IMR-90 (cell line): ENCODE results near the gene SLC5A2. TPM values are rescaled to one million over a fixed set of nuclear protein-coding genes. Genes with fewer than 3 reads are reported as not detected.

Experiments
- ATAC-seq: fragments of 200-7000 bp; cut with Tn5 transposase; 2 replicates; pipeline ENCODE4 v1.9.1; 2020; ENCODE audit warnings: low read depth, mild to moderate bottlenecking, moderate library complexity
- BruUV-seq: library from RNA; stranded (reverse); fragments of 400-500 nt; replicated peaks from 2 replicates; lab custom pipeline; 2021; lab: Mats Ljungman, UMichigan
- CTCF ChIA-PET: fragments of 300-600 bp; formaldehyde crosslinking; extraction: SDS; loops from one replicate; lab custom pipeline; 2021; ENCODE audit warnings: antibody characterized with exemption; lab: Yijun Ruan, JAX
- POLR2A ChIA-PET: fragments of 300-600 bp; sonication (Branson Sonifier 250); formaldehyde crosslinking; loops from one replicate; lab custom pipeline; 2022; ENCODE audit warnings: antibody characterized with exemption; ENCODE audit not compliant: unreplicated experiment; lab: Charles Lee
- DNase-seq: peaks from one replicate; pipeline ENCODE4 v3.0.0; 2013
- H2AFZ ChIP-seq: replicated peaks from 2 replicates; pipeline ENCODE3; 2013; ENCODE audit warnings: low read length, mild to moderate bottlenecking; ENCODE audit not compliant: poor library complexity
- H2AK5ac ChIP-seq: 2 replicates; pipeline ENCODE4 v1.6.1; 2013; ENCODE audit warnings: low read depth, low read length, inconsistent platforms
- H2AK9ac ChIP-seq: replicated peaks from 2 replicates; pipeline ENCODE3; 2013; ENCODE audit warnings: mild to moderate bottlenecking, low read depth, low read length, moderate library complexity; ENCODE audit not compliant: poor library complexity
- H2BK120ac ChIP-seq: 2 replicates; pipeline ENCODE4 v1.6.1; 2013; ENCODE audit warnings: low read depth, low read length, inconsistent platforms
- H2BK15ac ChIP-seq: 3 replicates; pipeline ENCODE4 v1.6.1; 2013; ENCODE audit warnings: low read depth, low read length, inconsistent platforms
- H2BK20ac ChIP-seq: 2 replicates; pipeline ENCODE4 v1.6.1; 2013; ENCODE audit warnings: low read depth, mild to moderate bottlenecking, inconsistent platforms, low read length, moderate library complexity
- H2BK5ac ChIP-seq: 2 replicates; pipeline ENCODE4 v1.6.1; 2013; ENCODE audit warnings: mild to moderate bottlenecking, low read depth, low read length, inconsistent platforms; ENCODE audit not compliant: poor library complexity, severe bottlenecking
- H3K14ac ChIP-seq: replicated peaks from 2 replicates; pipeline ENCODE4 v1.6.1; 2013; ENCODE audit warnings: low read depth, low read length, inconsistent platforms
- H3K18ac ChIP-seq: 2 replicates; pipeline ENCODE4 v1.6.1; 2013; ENCODE audit warnings: low read depth, low read length, control low read depth
- H3K23ac ChIP-seq: 2 replicates; pipeline ENCODE4 v1.6.1; 2013; ENCODE audit warnings: low read depth, low read length, inconsistent platforms
- H3K27ac ChIP-seq: 2 replicates; pipeline ENCODE4 v1.5.1; 2013; ENCODE audit warnings: mild to moderate bottlenecking, control low read depth, low read length; ENCODE audit not compliant: insufficient read depth
- H3K27me3 ChIP-seq: 2 replicates; pipeline ENCODE4 v1.6.1; 2013; ENCODE audit warnings: low read length; ENCODE audit not compliant: control insufficient read depth, insufficient read depth
- H3K36me3 ChIP-seq: 2 replicates; pipeline ENCODE4 v1.6.1; 2013; ENCODE audit warnings: low read length, mixed read lengths; ENCODE audit not compliant: control insufficient read depth, insufficient read depth
- H3K4ac ChIP-seq: 2 replicates; pipeline ENCODE4 v1.6.1; 2013; ENCODE audit warnings: low read depth, low read length, inconsistent platforms
- H3K4me1 ChIP-seq: 2 replicates; pipeline ENCODE4 v1.6.1; 2013; ENCODE audit warnings: low read length, mixed read lengths; ENCODE audit not compliant: control insufficient read depth, insufficient read depth
- H3K4me2 ChIP-seq: 2 replicates; pipeline ENCODE4 v1.6.1; 2013; ENCODE audit warnings: low read depth, mild to moderate bottlenecking, control low read depth, low read length, moderate library complexity
- H3K4me3 ChIP-seq: 2 replicates; pipeline ENCODE4 v1.5.1; 2013; ENCODE audit warnings: low read depth, mild to moderate bottlenecking, control low read depth, low read length, moderate library complexity; ENCODE audit not compliant: insufficient read depth
- H3K56ac ChIP-seq: 2 replicates; pipeline ENCODE4 v1.6.1; 2013; ENCODE audit warnings: low read length, inconsistent platforms; ENCODE audit not compliant: insufficient read depth; ENCODE audit errors: extremely low read depth
- H3K79me1 ChIP-seq, 2 experiments: 2 replicates each; pipeline ENCODE4 v1.6.1; 2013; ENCODE audit warnings: low read length in 2 of 2, inconsistent platforms in 1 of 2, low read depth in 1 of 2
- H3K9ac ChIP-seq: 2 replicates; pipeline ENCODE4 v1.6.1; 2013; ENCODE audit warnings: low read depth, low read length, control low read depth
- H3K9me1 ChIP-seq: 2 replicates; pipeline ENCODE4 v1.6.1; 2013; ENCODE audit warnings: low read length, inconsistent platforms; ENCODE audit not compliant: insufficient read depth
- H3K9me3 ChIP-seq: 2 replicates; pipeline ENCODE4 v1.6.1; 2013; ENCODE audit warnings: low read length; ENCODE audit not compliant: control insufficient read depth, insufficient read depth
- H4K20me1 ChIP-seq: 2 replicates; pipeline ENCODE4 v1.6.1; 2013; ENCODE audit warnings: low read length, inconsistent platforms; ENCODE audit not compliant: insufficient read depth
- H4K5ac ChIP-seq: 2 replicates; pipeline ENCODE4 v1.6.1; 2013; ENCODE audit warnings: mild to moderate bottlenecking, low read depth, low read length, control low read depth
- H4K8ac ChIP-seq, 2 experiments: 2 replicates each; pipeline ENCODE4 v1.6.1; 2013; ENCODE audit warnings: low read depth in 2 of 2, low read length in 2 of 2, control low read depth in 1 of 2, inconsistent platforms in 1 of 2
- H4K91ac ChIP-seq: 2 replicates; pipeline ENCODE4 v1.6.1; 2013; ENCODE audit warnings: low read depth, low read length, inconsistent platforms; ENCODE audit not compliant: insufficient read depth
- RCOR1 ChIP-seq: IDR thresholded peaks from 2 replicates; pipeline ENCODE4 v1.6.1; 2012; ENCODE audit warnings: mild to moderate bottlenecking, low read length, improper control_type of control experiment; ENCODE audit not compliant: insufficient replicate concordance
- WGBS, 2 experiments: methylation state at CpG; one replicate each; pipeline versions ENCODE4 v1.1.5 to v1.1.7; 2013; ENCODE audit warnings: missing lambda C conversion rate in 2 of 2; ENCODE audit not compliant: insufficient read length in 1 of 2; ENCODE audit errors: extremely low coverage in 2 of 2; 5-methylcytosine and 5-hydroxymethylcytosine counted together
- dilution Hi-C: fragments of 300-500 bp; cut with HindIII; formaldehyde crosslinking; loops from one replicate; pipeline ENCODE4 v1.14.3; 2018; ENCODE audit warnings: low sequenced_read_pairs; ENCODE audit not compliant: unreplicated experiment
- in situ Hi-C: fragments of 300-500 bp; cut with MboI; formaldehyde crosslinking; loops from 3 replicates; pipeline ENCODE4 v1.14.3; 2019; ENCODE audit warnings: low sequenced_read_pairs, inconsistent platforms, mixed read lengths
- intact Hi-C: fragments of 100-400 bp; cut with micrococcal nuclease; formaldehyde crosslinking; loops from 2 replicates; pipeline ENCODE4 v1.10.0; 2022
- polyA plus RNA-seq, 3 experiments: library from polyadenylated mRNA; depleted of rRNA; stranded (reverse); fragments of >200 nt; gene quantifications; 2 replicates each; pipeline ENCODE4 v1.2.3, GENCODE V29; 2012; ENCODE audit warnings: low replicate concordance in 1 of 3
- total RNA-seq: library from RNA; depleted of rRNA; stranded (reverse); fragments of >200 nt; gene quantifications from 2 replicates; pipeline ENCODE4 v1.2.3, GENCODE V29; 2012

The SLC5A2 gene
- total and polyA plus RNA-seq, 2 of the 4 experiments (the other 2 are of a cell fraction) = not detected

DNA sequence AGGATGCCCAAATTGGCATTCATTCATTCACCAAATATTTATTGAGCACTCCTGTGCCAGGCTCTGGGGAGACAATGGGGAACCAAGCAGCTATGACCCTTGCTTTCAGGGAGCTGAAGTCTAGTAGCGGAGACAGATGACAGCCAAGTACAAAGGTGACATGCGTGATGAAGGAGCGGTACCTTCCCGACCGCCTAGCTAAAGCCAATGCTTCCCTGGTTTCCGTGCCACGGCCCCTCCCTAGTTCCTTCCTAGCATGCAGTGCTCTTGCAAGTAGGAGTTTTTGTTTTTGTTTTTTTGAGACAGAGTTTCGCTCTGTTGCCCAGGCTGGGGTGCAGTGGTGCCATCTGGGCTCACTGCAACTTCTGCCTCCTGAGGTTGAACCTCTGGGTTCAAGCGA lies 3.2 kb upstream of the SLC5A2 start:
- no peak overlapping the region for H4K5ac ChIP-seq
- H2AK5ac ChIP-seq = no peak overlapping the region
- H3K14ac ChIP-seq = no peak overlapping the region
- H3K4me2 ChIP-seq = no peak overlapping the region
- intact Hi-C loops (no loop called here), dilution Hi-C loops (no loop called here), in situ Hi-C loops (no loop called here)
- H4K20me1 ChIP-seq = peaks cover 44% of the 10 kb centered on the region
- peaks cover 39% of the 10 kb centered on the region for H3K36me3 ChIP-seq
- ChIA-PET POLR2A (no interaction called here), CTCF (no interaction called here)
- H3K56ac ChIP-seq = no peak overlapping the region
- H4K8ac ChIP-seq = no peak overlapping the region
- no peaks in the 10 kb centered on the region for H3K4me1 ChIP-seq
- H3K27ac ChIP-seq = no peak overlapping the region
- no peak overlapping the region for H2BK20ac ChIP-seq
- no peak overlapping the region for H3K23ac ChIP-seq
- no peaks in the 10 kb centered on the region for H3K9me3 ChIP-seq
- no peak overlapping the region for H3K18ac ChIP-seq
- no peak for TF ChIP-seq RCOR1
- no peak overlapping the region for H2BK120ac ChIP-seq
- peaks cover 10% of the 10 kb centered on the region for H3K9me1 ChIP-seq
- H3K9ac ChIP-seq = no peak overlapping the region
- ATAC-seq (no peak), DNase-seq (no peak)
- H2AFZ ChIP-seq = no peak overlapping the region
- no TSS peak for BruUV-seq
- no peak overlapping the region for H4K91ac ChIP-seq
- no peaks in the 10 kb centered on the region; the same call in 1 of the 2 replicates for H3K27me3 ChIP-seq
- H2BK15ac ChIP-seq = no peak overlapping the region
- no peak overlapping the region for H3K4ac ChIP-seq
- 83% methylated on average over 1 of the region's 9 CpGs; no CpG with 5 or more reads in 1 of the 2 experiments for WGBS, 2 experiments
- no peak overlapping the region for H2AK9ac ChIP-seq
- peaks cover 7 to 31% of the 10 kb centered on the region in 2 experiments; a peak in 3 of 4 replicates for H3K79me1 ChIP-seq
- H2BK5ac ChIP-seq = no peak overlapping the region
- no peak overlapping the region for H3K4me3 ChIP-seq
